ENCODE data around the gene SLC2A5. TPM values are rescaled to one million over a fixed set of nuclear protein-coding genes. Genes with fewer than 3 reads are reported as not detected.

The SLC2A5 gene
- polyA plus RNA-seq, 1 donor, result 19.5 TPM

DNA sequence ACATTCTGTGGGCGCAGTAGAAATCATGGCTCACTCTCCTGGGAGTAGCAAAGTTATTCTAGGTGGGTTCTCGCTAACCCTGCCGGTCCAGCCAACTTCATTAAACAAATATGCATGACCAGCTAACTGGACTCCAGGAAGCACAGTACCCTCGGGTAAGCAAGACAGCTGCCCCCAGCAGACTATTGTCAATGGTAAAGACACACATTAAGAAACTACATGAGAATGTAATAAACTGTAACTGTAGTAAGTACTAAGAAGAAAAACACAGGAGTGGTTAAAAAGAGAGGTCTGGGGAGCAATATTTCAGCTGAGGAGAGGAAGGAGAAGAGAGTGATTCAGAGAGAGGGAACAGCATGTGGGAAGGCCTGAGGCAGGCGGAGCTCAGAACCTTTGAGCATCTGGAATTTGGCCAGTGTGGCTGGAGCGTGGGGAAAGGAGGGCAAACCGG is 7.4 kb downstream of the SLC2A5 start:
- no peak for DNase-seq

DNA sequence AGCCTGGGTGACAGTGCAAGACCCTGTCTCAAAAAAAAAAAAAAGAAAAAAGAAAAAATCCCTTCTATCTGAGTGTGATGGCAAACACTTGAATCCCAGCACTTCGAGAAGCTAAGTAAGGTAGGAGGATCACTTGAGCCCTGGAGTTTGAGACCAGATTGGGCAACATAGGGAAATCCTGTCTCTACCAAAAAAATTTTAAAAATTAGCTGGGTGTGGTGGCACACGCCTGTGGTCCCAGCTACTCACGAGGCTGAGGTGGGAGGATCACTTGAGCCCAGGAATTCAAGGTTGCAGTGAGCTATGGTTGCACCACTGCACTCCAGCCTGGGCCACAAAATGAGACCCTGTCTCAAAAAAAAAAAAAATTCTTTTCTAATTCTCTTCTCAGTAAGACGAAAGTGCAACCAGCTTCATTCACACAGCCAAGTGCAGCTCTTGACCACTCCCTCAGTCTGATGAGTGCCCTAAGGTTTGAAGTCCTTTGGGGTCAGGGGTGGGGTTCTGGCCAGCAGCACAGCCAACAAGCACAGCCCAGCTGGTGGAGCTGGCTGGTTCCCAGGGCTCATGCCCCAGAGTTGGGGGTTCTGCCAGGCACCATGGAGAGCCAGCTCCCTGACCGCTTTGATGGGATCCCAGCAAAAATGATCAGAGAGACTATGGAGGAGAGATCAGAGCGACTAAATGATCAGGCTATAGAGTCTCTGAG is 8.0 kb downstream of the SLC2A5 start:
- DNase-seq, result no peak

DNA sequence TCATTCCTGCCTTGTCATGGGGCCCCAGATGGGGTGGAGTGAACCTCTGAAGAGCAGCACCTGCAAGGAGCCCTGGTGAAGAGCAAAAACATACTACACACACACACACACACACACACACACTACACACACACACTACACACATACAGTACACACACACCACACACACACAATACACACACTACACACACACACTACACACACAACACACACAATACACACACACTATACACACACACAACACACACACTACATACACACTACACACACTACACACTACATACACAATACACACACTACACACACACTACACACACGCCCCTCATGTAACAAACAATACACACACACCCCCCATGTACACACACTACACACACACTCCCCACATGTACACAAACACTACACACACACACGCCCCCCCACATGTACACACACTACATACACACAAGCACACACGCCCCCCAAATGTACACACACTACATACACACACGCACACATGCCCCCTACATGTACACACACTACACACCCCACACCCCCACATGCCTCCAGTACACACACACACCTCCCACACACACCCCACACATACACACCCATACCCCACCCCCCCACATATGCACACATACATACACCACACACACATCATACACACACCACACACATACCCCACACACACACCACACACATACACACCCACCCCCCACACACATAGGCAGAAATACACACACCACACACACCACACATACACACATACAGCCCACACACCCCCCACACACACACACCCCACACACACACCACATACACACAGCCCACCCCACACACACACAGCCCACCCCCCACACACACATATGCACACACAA is 9.3 kb downstream of the SLC2A5 start:
- DNase-seq, result no peak

DNA sequence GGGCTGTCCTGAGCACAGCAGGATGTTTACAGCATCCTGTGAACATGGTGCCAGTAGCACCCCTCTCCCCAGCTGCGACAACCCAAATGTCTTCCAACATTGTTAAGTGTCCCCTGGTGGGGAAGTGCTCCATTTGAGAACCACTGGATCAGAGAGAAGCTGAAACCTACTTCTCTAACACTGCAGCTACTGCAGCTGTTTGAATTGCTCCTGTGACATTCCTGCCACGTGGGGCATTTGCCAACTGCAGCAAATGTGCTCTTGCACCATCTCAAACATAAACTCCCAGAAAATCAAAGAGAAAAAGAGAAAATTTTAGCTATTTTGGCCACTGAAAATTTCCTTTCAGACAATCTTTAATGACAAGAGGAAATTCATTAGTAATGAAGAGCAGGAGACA is 11.0 kb downstream of the SLC2A5 start:
- no peak for DNase-seq

DNA sequence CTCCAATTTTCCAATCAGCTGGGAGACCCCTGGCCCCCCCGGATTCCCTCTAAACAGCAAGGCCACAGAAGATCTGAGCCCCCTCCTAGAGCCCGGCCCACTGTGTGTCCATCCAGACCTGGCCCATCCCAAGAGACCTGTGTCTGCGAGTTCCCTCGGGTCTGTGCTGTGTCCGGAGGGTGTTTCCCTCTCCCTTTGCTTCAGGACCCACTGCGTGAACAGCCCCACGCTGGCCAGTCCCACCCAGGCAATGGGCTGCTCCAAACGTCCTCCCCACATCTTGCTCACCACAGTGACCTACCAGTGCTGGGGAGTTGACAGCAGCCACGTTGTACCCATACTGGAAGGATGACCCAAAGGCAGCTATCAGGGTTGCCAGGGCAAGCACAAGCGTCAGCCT is 11.6 kb downstream of the SLC2A5 start:
- no peak for DNase-seq

DNA sequence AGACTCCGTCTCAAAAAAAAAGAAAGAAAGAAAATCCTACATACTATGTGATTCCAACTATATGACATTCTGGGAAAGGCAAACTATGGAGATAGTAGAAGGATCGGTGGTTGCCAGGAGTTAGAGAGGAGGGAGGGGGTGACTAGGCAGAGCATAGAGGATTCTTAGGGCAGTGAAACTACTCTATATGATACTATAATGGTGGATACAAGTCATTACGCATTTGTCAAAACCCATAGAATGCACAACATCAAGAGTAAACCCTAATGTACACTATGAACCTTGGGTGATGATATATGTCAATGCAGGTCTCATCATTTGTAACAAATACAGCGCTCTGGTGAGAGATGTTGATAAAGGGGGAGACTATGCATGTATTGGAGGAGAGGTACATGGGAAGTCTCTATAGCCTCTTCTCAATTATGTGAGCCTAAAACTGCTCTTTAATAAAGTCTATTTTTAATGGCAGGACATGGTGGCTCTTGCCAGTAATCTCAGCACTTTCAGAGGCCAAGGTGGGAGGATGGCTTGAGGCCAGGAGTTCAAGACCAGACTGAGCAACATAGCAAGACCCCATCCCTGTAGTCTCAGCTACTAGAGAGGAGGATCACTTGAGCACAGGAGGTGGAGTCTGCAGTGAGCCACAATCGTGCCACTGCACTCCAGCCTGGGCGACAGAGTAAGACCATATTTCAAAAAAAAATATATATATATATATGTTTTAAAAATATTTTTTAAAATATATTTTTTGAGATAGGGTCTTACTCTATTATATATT is 17.0 kb downstream of the SLC2A5 start:
- no peak for DNase-seq

DNA sequence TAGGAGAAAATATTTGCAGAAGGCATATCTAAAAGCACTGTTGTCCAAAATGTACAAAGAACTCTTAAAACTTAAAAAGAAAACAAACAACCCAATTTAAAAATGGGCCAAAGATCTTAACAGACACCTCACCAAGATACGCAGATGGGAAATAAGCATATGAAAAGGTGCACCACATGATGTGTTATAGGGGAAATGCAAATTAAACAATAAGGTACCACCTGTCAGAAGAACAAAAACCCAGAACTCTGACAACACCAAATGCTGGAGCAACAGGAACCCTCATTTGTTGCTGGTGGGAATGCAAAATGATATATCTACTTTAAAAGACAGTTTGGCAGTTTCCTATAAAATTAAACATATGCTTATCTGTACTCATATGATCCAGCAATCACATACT is 18.1 kb downstream of the SLC2A5 start:
- no peak for DNase-seq

DNA sequence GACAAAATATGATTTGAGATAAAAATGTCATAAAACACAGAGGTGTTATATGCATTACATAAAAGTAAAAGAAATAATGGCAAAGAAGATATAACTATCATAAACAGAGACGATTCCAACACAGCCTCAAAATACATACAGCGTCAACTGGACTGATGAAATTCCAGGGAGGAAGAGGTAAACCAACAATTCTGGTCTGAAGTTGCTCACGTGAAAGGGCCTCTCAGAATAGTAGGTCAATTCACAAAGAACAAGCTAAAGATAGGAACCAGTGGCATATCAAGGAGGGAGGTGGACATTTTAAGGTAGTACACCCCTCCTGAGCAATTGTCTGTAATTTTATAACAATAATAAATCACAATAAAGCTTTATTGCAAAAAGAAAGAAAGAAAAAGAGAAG is 18.6 kb downstream of the SLC2A5 start:
- DNase-seq, result no peak

DNA sequence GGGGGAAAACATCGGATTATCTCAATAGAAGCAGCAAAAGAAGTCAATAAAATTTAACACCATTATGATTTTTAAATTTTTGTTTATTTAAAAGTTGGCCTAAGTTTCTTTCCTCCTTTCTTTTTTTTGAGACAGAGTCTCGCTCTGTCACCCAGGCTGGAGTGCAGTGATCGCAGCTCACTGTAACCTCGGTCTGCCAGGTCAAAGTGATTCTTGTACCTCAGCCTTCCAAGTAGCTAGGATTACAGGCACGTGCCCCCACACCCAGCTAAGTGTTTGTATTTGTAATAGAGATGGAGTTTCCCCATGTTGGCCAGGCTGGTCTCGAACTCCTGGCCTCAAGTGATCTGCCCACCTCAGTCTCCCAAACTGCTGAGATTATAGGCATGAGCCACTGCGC is 20.9 kb downstream of the SLC2A5 start:
- DNase-seq, result no peak

DNA sequence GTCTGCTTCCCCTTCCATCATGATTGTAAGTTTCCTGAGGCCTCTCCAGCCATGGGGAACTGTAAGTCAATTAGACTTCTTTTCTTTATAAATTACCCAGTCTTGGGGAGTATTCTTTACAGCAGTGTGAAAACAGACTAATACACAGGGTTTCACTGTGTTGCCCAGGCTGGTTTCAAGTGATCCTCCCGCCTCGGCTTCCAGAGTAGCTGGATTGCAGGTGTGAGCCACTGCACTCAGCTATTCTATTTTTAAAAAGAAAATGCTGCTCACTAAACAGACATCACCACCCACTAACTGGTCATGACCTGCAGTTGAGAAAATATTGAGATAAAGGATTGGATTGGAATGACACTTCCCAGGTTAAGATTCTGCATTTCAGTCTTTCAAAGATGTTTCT is 22.4 kb downstream of the SLC2A5 start:
- no peak for DNase-seq

DNA sequence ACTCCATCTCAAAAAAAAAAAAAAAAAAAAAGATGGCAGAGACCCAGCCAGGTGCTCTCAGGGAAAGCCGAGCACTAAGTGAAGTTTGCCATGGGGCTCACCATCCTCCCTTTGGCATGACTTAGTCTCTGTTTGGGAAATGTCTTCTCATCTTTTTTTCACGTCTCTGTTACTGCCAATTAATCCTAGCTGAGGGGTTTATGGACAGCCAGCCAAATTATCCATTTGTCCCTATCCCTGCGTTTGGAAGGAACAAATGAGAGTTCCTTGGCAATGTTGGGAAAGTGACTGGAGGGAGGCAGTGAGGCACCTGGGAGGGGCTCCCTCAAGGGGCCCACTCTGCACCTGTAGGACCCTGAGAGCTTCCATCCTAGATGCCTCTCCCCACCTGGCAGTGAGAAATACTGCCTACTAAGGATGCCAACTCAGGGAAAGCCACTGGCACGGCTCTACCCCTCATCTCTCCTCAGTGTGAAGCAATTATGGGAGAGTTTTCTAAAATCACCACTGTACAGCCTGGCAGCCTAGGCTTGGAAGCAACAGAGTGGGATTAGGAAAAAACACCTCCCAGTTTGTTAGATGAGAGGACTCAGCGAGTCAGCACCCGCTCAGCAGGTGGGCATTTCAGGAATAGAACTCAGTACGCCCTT is 23.4 kb downstream of the SLC2A5 start:
- no peak for DNase-seq

DNA sequence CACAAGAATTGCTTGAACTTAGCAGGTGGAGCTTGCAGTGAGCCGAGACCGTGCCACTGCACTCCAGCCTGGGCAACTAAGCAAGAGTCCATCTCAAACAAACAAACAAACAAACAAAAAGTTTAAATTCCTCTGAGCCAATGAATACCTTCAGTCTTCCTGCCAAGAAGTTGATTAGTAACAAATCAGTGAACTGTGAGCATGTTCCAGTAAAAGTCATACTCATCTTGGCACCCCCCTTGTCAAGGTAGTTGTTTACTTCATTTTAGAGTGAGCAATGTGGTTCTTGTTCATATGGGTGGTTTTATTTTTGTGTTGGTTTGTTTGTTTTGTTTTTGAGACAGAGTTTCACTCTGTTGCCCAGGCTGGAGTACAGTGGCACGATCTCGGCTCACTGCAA is 25.2 kb downstream of the SLC2A5 start:
- DNase-seq, result no peak

DNA sequence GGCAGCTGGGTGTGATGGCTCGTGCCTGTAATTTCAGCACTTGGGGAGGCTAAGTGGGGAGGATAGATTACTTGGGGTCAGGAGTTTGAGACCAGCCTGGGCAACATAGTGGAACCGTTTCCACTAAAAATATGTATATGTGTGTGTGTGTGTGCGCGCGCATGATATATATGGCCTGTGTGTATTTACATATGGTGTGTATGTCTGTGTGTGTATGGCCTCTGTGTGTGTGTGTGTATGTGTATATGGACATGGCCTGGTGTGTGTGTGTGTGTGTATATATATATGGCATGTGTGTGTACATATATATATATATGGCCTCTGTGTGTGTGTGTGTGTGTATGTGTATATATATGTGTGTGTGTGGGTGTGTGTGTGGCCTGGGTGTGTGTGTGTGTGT is 27.2 kb downstream of the SLC2A5 start:
- DNase-seq, result no peak

DNA sequence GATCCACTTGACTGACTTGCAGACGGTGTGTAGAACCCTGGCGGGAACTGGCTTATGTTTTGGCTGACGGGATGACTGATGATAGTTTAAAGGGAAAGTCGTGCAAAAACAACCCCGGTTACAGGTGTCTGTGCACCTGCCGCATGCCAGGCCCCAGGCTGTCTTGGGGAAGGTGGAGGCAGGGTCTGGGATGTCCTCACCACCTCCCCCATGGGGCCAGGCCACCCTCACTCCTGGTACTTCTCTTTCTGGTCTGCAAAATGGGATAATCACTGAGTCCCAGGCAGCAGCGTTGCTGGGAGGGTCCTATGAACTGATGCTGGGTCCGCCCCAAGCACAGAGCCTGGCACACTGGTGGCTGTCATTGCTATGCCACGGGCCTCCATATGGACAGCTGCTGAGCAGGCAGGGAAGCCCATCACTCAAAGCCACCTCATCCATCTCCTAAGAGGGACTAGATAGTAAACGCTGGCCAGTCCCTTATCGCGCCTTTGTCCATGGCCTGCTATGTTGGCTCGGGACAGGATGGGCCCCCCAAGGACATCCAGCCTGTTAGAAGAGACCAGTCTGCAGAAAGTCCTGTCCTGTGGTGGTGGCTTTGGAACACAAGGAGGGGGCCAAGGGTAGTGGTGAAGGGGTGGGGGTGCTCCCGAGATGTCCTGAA is 28.2 kb downstream of the SLC2A5 start:
- DNase-seq, result no peak

DNA sequence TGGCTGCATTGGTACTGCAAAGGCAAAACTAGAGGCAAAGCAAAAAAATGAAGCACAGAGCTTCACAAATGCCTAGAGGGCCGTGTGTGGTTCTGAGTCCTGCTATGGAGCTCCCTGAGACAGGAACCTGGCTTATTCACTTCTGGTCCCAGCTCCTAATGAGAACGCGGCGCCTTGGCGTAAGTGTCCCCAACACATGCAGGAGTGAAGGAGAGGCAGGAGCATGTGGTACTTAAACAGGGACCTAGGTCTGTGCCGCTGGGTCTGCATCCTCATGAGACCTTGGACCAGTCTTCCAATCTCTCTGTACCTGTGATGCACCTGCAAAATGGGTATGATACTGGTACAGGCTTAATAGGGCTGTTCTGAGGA is 28.8 kb downstream of the SLC2A5 start:
- no peak for DNase-seq

DNA sequence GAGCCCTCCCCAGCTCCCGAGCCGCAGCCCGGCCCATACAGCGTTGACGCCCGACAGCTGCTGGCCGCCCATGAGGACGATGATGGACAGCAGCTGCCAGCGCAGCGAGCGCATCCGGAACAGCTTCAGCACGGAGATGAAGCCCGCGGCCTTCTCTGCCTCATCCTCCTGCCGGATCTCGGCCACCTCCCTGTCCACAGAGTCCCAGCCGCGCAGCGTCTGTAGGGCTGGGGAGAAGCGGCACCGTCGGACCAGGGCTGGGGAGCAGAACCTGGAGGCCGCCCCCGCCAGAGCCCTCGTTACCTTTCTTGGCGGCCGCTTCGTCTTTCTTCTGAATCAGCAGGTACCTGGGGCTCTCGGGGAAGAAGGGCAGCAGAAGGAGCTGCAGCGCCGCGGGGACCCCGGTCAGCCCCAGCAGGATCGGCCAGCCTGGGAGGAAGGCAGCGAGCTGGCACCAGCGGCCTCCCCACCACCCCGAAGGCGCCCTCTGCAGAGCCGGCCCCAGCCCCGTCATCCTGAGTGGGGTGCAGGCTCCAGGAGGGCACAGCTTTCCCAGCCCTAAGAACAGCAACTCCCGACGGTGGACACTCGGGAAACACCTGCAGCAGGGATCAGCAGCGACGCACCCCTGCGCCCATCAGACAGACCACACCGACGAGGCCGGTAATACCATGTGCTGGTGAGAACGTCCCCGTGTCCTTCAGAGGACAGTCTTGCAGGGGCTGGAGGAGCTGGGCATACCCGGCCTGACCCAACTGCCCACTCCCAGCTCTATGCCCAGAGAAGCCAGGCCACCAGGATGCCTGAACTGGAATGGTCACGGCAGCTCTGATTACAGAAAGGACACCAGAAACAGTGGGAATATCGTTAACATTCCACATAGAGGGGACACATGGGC is 29.4 kb downstream of the SLC2A5 start:
- no peak for DNase-seq

DNA sequence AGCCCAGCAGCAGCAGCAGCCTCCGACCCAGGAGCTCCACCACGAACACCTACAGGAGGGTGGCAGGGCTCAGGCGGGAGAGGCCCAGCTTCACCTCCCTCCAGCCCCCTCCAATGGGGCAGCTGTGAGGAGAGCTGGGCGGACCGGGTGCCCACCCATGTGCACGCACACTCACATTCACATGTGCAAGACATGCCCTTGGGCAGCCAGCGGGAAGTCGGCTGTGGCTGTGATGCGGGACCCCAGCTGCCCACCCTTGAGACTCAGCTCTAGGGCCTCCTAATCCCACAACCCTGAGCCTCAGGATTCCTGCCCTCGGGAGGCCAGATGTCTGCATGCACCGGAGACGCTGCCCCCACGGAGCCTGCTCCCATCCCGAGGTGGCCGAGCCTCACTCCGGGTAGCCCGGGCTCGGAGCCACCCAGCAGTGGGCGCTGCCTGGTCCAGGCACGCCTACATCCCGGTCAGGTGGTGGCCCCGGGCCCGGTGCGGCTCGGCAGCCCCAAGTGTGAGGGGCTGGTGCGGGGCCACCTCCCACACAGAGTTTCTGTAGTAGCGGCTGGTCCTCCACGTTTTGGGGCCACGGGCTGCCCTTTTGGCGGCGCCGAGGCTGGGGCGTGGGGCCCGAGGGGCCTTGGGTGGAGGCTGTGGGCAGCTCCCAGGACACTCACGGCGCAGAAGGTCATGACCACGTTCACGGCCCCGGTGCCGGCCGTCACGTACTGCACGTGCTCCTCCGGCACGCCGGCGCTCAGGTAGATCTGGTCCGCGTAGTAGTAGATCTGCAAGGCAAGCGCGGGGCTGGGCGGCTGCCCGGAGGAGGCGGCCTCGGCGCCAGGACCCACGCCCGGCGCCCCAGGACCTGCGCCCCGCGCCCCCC is 30.3 kb downstream of the SLC2A5 start:
- no peak for DNase-seq

DNA sequence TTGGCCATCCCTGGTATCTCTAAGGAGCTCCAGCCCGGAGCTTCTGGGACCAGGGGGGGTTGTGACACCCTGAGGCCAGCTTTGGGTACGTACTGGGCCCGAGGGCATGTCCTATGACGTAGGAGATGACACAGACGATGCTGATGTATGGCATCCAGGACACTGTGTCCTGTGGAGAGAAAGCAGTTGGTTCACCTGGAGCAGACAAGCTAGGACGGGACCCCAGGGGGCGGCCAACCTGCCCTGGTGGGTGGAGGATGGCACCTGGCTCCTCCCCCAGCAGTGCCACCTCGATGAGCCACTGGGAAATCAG is 31.1 kb downstream of the SLC2A5 start:
- DNase-seq, result no peak

DNA sequence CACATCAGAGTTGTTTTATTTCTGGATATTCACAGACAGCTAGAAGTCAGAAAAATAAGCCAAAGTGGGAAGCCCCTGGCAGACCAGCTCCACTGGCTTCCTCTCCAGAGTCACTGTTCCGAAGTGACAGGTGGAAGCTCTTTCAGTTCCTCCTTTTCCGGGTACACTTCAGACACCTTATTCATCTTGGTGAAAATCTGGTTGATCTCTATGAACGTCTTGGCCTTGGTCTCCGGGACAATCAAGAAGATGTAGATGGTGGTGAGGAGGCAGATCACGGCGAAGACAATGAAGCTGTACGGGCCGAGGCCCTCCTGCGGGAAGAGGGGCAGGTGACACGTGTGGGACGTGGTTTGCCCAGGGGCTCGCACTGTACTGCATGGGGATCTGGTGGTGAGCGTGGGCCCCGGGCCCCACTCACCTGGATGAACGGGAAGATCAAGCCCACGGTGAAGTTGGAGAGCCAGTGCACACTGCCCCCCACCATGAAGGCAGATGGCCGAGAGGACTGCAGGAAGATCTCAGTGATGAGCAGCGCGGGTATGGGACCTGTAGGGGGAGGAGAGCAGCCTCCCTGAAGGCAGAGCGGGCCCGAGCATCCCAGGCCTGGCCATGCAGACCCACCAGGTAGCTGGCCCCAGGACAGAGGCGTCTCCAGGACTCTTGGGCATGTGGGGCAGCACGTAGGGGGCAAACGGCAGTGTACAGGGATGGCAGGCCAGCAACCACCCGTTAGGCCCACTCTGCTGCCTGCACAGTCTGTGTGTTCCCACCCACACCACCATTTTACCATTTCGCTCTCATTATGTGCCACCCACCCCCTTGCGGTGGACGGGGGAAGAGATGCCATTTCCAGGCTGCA is 31.7 kb downstream of the SLC2A5 start:
- DNase-seq, result no peak

Measured in hindlimb muscle (tissue), 1 donor.